G401.6 (cell line): ENCODE data around the gene YIF1B.
"Not testable (repeated sequence)": the region's sequence is repeated elsewhere in the genome, so short reads cannot be mapped to it uniquely, and the experiment has no call there.

Experiments
- FAIRE-seq: peaks from 2 replicates; lab custom pipeline; 2012; peaks lifted over from hg19 to GRCh38; lab: Jason Lieb, UNC

YIF1B gene

GRCh38 chr19:38274739-38275138, 41.0 kb downstream of the YIF1B start:
- FAIRE-seq: no peak

GRCh38 chr19:38273499-38273898, 42.2 kb downstream of the YIF1B start:
- no peak for FAIRE-seq

- no peak for FAIRE-seq
Observed at GRCh38 chr19:38270587-38271167, 45.1 kb downstream of the YIF1B start.

GRCh38 chr19:38268539-38268938, 47.2 kb downstream of the YIF1B start:
- no peak for FAIRE-seq

- FAIRE-seq: no peak
Observed at GRCh38 chr19:38267761-38268483, 47.8 kb downstream of the YIF1B start.

- FAIRE-seq: no peak
Observed at GRCh38 chr19:38266981-38267597, 48.7 kb downstream of the YIF1B start.

- no peak for FAIRE-seq
Observed at GRCh38 chr19:38265921-38266429, 49.8 kb downstream of the YIF1B start.

GRCh38 chr19:38265213-38265861, 50.4 kb downstream of the YIF1B start:
- FAIRE-seq: peak; percentile 3

- FAIRE-seq: no peak
Observed at GRCh38 chr19:38264486-38265212, 51.1 kb downstream of the YIF1B start, which contains the start of gene SPINT2. SPINT2 (plus strand) TSS chr19:38264573; CDS start chr19:38264893, 320 bp downstream.

GRCh38 chr19:38263689-38264485, 51.9 kb downstream of the YIF1B start:
- FAIRE-seq: no peak

GRCh38 chr19:38262585-38263268, 53.0 kb downstream of the YIF1B start:
- FAIRE-seq: no peak

- not testable (repeated sequence) for FAIRE-seq
Observed at GRCh38 chr19:38261942-38262341, 53.8 kb downstream of the YIF1B start.

GRCh38 chr19:38255383-38256014, 60.2 kb downstream of the YIF1B start:
- FAIRE-seq: no peak

- FAIRE-seq: no peak
Observed at GRCh38 chr19:38253788-38254187, 62.0 kb downstream of the YIF1B start.
